HepG2 (cell line): ENCODE data around the gene SART1. TPM values are rescaled to one million over a fixed set of nuclear protein-coding genes. Genes with fewer than 3 reads are reported as not detected.

ENCODE experiments used
- ATAC-seq: fragments of 200-7000 bp; cut with Tn5 transposase; 3 replicates; pipeline ENCODE4 v1.9.1; 2020; ENCODE audit warnings: mild to moderate bottlenecking, moderate library complexity
- BruUV-seq: library from RNA; stranded (reverse); fragments of 400-500 nt; replicated peaks from 2 replicates; lab custom pipeline; 2021; lab: Mats Ljungman, UMichigan
- CTCF ChIA-PET: fragments of 300-600 bp; formaldehyde crosslinking; extraction: SDS; loops from one replicate; lab custom pipeline; 2021; ENCODE audit warnings: low total read pairs, inconsistent platforms, low intra/inter-chr PET ratio; lab: Yijun Ruan, JAX
- POLR2A ChIA-PET: fragments of 350-600 bp; sonication (Branson Sonifier 250); formaldehyde crosslinking; loops from one replicate; lab custom pipeline; 2020; ENCODE audit warnings: antibody characterized with exemption, inconsistent platforms; lab: Yijun Ruan, JAX
- DNase-seq: peaks from one replicate; pipeline ENCODE4 v3.0.0-alpha.2; 2015; ENCODE audit warnings: low spot score
- FAIRE-seq: peaks from 3 replicates; lab custom pipeline; 2011; peaks lifted over from hg19 to GRCh38; lab: Jason Lieb, UNC
- H2AFZ ChIP-seq: one replicate; pipeline ENCODE4 v1.6.1; 2011; ENCODE audit warnings: low read length, inconsistent platforms
- H3K27ac ChIP-seq: fragments of 300-600 bp; 3 replicates; pipeline ENCODE4 v1.8.0; 2011; ENCODE audit warnings: mixed run types, mild to moderate bottlenecking, mixed read lengths, low read length, inconsistent platforms; ENCODE audit not compliant: insufficient read depth; ENCODE audit errors: extremely low read length
- H3K27me3 ChIP-seq, 2 experiments: fragments of 200-600 bp in 1 of 2; 2 replicates in 1 of 2; 3 replicates in 1 of 2; pipeline versions ENCODE4 v1.6.0 to v1.8.0; 2011; ENCODE audit warnings: low read length in 2 of 2, mild to moderate bottlenecking in 2 of 2, moderate library complexity in 2 of 2, inconsistent platforms in 1 of 2; ENCODE audit not compliant: insufficient read depth in 2 of 2, control insufficient read depth in 1 of 2
- H3K36me3 ChIP-seq, 2 experiments: fragments of 200-600 bp in 1 of 2; replicated peaks in 1 of 2; 2 replicates in 1 of 2; 3 replicates in 1 of 2; pipeline versions ENCODE4 v1.5.1 to v1.8.0; 2011; ENCODE audit warnings: low read length in 2 of 2, inconsistent platforms in 1 of 2; ENCODE audit not compliant: insufficient read depth in 2 of 2, control insufficient read depth in 1 of 2
- H3K4me1 ChIP-seq: 2 replicates; pipeline ENCODE4 v1.5.1; 2012; ENCODE audit warnings: low read length, inconsistent platforms; ENCODE audit not compliant: insufficient read depth
- H3K4me2 ChIP-seq: 2 replicates; pipeline ENCODE4 v1.6.0; 2011; ENCODE audit warnings: low read depth, low read length, inconsistent platforms
- H3K4me3 ChIP-seq, 3 experiments: fragments of 200-600 bp in 1 of 3; sonication (generic), shearing (Covaris generic) in 1 of 3; replicated peaks in 1 of 3; 2 replicates each; pipeline ENCODE4 v1.5.1; 2011 to 2016; ENCODE audit warnings: low read length in 3 of 3, inconsistent platforms in 2 of 3, low read depth in 2 of 3, mild to moderate bottlenecking in 2 of 3, control low read depth in 1 of 3, mixed read lengths in 1 of 3; ENCODE audit not compliant: insufficient read depth in 1 of 3
- H3K79me2 ChIP-seq: one replicate; pipeline ENCODE4 v1.6.1; 2011; ENCODE audit warnings: low read length, inconsistent platforms; ENCODE audit not compliant: insufficient read depth
- H3K9ac ChIP-seq: 2 replicates; pipeline ENCODE4 v1.6.0; 2011; ENCODE audit warnings: mild to moderate bottlenecking, low read depth, low read length, inconsistent platforms; ENCODE audit not compliant: insufficient read depth
- H3K9me3 ChIP-seq: 2 replicates; pipeline ENCODE4 v1.5.1; 2012; ENCODE audit warnings: mild to moderate bottlenecking, low read length
- H4K20me1 ChIP-seq: 2 replicates; pipeline ENCODE4 v1.6.0; 2011; ENCODE audit warnings: inconsistent platforms, mild to moderate bottlenecking, low read length, moderate library complexity; ENCODE audit not compliant: insufficient read depth
- CBFB ChIP-seq: sonication (generic); formaldehyde crosslinking; IDR thresholded peaks from 2 replicates; pipeline ENCODE4 v1.4.0; 2020; ENCODE audit warnings: missing genetic modification reagents
- GTF3A ChIP-seq: sonication (generic); formaldehyde crosslinking; conservative IDR thresholded peaks from 2 replicates; pipeline ENCODE4 v1.4.0; 2020; ENCODE audit warnings: mild to moderate bottlenecking, missing genetic modification reagents
- HNRNPLL ChIP-seq: fragments of 200-400 bp; formaldehyde crosslinking; IDR thresholded peaks from 2 replicates; pipeline ENCODE4 v1.6.1; 2017; ENCODE audit warnings: mild to moderate bottlenecking, low read depth, low read length; ENCODE audit not compliant: poor library complexity, severe bottlenecking
- KDM6A ChIP-seq: IDR thresholded peaks from 2 replicates; pipeline ENCODE4 v1.6.1; 2016; ENCODE audit warnings: low read depth
- MXD4 ChIP-seq: IDR thresholded peaks from 2 replicates; pipeline ENCODE4 v1.6.1; 2016; ENCODE audit warnings: mild to moderate bottlenecking, missing biosample characterization, missing genetic modification reagents
- NCOR1 ChIP-seq: fragments of 200-600 bp; sonication (generic); IDR thresholded peaks from 2 replicates; pipeline ENCODE4 v1.7.0; 2017; ENCODE audit warnings: antibody characterized with exemption, low read length, borderline replicate concordance
- PCBP2 ChIP-seq: fragments of 200-400 bp; formaldehyde crosslinking; optimal IDR thresholded peaks from 2 replicates; pipeline ENCODE3; 2018; ENCODE audit warnings: low read length, low read depth; ENCODE audit not compliant: poor library complexity, severe bottlenecking
- PRPF4 ChIP-seq: fragments of 200-400 bp; formaldehyde crosslinking; IDR thresholded peaks from 2 replicates; pipeline ENCODE4 v1.6.1; 2016; ENCODE audit warnings: low read length, low read depth; ENCODE audit not compliant: poor library complexity, severe bottlenecking
- SALL1 ChIP-seq: sonication (generic); formaldehyde crosslinking; IDR thresholded peaks from 2 replicates; pipeline ENCODE4 v1.8.0; 2022; ENCODE audit warnings: mild to moderate bottlenecking, missing genetic modification reagents
- SMYD3 ChIP-seq: sonication (generic); formaldehyde crosslinking; IDR thresholded peaks from 2 replicates; pipeline ENCODE4 v1.8.1; 2023; ENCODE audit warnings: mild to moderate bottlenecking, missing genetic modification reagents
- ZBTB21 ChIP-seq: sonication (generic); formaldehyde crosslinking; IDR thresholded peaks from 2 replicates; pipeline ENCODE4 v1.4.0; 2020; ENCODE audit warnings: missing genetic modification reagents
- ZC3H13 ChIP-seq: sonication (generic); formaldehyde crosslinking; IDR thresholded peaks from 2 replicates; pipeline ENCODE4 v1.8.1; 2023; ENCODE audit warnings: mild to moderate bottlenecking, missing genetic modification reagents, moderate library complexity
- ZNF570 ChIP-seq: sonication (generic); formaldehyde crosslinking; IDR thresholded peaks from 2 replicates; pipeline ENCODE4 v1.4.0; 2020; ENCODE audit warnings: mild to moderate bottlenecking, missing genetic modification reagents, borderline replicate concordance
- ZNF629 ChIP-seq: sonication (generic); formaldehyde crosslinking; conservative IDR thresholded peaks from 2 replicates; pipeline ENCODE4 v1.5.0; 2020; ENCODE audit warnings: missing genetic modification reagents
- WGBS: methylation state at CpG from one replicate; pipeline ENCODE4 v1.1.6; 2017; ENCODE audit warnings: low lambda C conversion rate; 5-methylcytosine and 5-hydroxymethylcytosine counted together
- in situ Hi-C: cut with HindIII; loops from 2 replicates; pipeline ENCODE4 v1.10.0; 2017; ENCODE audit warnings: low pct_unique_long_range_greater_than_20kb; ENCODE audit not compliant: extremely low pct_ligation_motif_present
- intact Hi-C: fragments of 100-400 bp; cut with micrococcal nuclease; formaldehyde crosslinking; loops from one replicate; pipeline ENCODE4 v1.10.0; 2022; ENCODE audit not compliant: unreplicated experiment
- polyA plus RNA-seq, 8 experiments: library from polyadenylated mRNA; depleted of rRNA in 3 of 8; stranded (reverse) in 7 of 8; unstranded in 1 of 8; fragments of >200 nt; fragmentation: Illumina TruSeq in 4 of 8; extraction: Trizol in 4 of 8; gene quantifications; 2 replicates each; pipeline versions ENCODE4 v1.2.1 to v1.2.3, GENCODE V29; 2011 to 2016; ENCODE audit warnings: low read depth in 4 of 8, missing spikeins in 1 of 8, mixed read lengths in 1 of 8; ENCODE audit not compliant: insufficient read depth in 1 of 8
- total RNA-seq, 5 experiments: library from RNA; depleted of rRNA; stranded (reverse); fragments of >200 nt; fragmentation: Illumina TruSeq; extraction: Trizol; gene quantifications; 2 replicates each; pipeline ENCODE4 v1.2.3, GENCODE V29; 2016; ENCODE audit warnings: low read depth in 1 of 5
- TF ChIP-seq, protein P1 (sequence below): sonication (generic); formaldehyde crosslinking; IDR thresholded peaks from 2 replicates; pipeline ENCODE4 v1.5.0; 2020; ENCODE audit warnings: mild to moderate bottlenecking, missing genetic modification reagents
- TF ChIP-seq, protein P2 (sequence below): sonication (generic); formaldehyde crosslinking; conservative IDR thresholded peaks from 2 replicates; pipeline ENCODE4 v1.4.0; 2020; ENCODE audit warnings: missing genetic modification reagents
- TF ChIP-seq, protein P3 (sequence below): fragments of 450-650 bp; IDR thresholded peaks from 2 replicates; pipeline ENCODE4 v1.6.1; 2016
- TF ChIP-seq, protein P4 (sequence below): sonication (generic); formaldehyde crosslinking; IDR thresholded peaks from 2 replicates; pipeline ENCODE4 v1.4.0; 2020; ENCODE audit warnings: mild to moderate bottlenecking, missing genetic modification reagents

The SART1 gene
- total and polyA plus RNA-seq, 2 of the 13 experiments (the other 11 are each of a cell fraction or from before 2014, with no cell fraction given), result 11.3 to 22.5 TPM

DNA sequence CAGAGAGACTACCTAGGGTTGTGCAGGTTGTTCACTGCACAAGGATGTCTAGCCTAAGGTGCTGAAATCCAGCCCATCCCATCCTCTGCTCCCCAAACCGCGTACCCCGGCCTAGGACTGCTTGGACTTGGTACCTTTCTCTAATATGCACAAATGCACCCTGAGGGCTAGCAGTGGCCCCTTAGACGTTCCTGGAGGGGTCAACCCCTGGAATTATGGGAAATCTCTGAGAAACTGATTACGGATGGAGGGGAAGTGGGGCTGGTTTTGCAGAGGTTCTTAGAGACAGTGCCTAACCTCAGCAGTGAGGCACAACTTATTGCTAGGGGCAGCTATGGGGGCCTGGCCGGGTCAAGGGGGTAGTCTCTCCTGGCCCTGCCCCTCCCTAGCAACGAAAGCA, 45.1 kb upstream of the SART1 start:
- no peak overlapping the region; the same call in 1 of the 2 replicates for H3K9ac ChIP-seq
- H3K79me2 ChIP-seq, result peaks cover 11% of the 10 kb centered on the region
- FAIRE-seq (no peak), DNase-seq (no peak), ATAC-seq (no peak)
- no peaks in the 10 kb centered on the region for H4K20me1 ChIP-seq
- in situ Hi-C loops, result no loop called here
- no peak overlapping the region for H3K4me3 ChIP-seq
- no peak overlapping the region for H2AFZ ChIP-seq
- no peaks in the 10 kb centered on the region for H3K9me3 ChIP-seq
- peak overlapping the region; percentile 73 for H3K4me2 ChIP-seq
- H3K27me3 ChIP-seq, result peaks cover 0 to 2% of the 10 kb centered on the region in 2 experiments; a peak in 1 of 5 replicates
- no peaks in the 10 kb centered on the region; a peak in 1 of 5 replicates for H3K36me3 ChIP-seq
- ChIA-PET CTCF (no interaction called here), POLR2A (interaction anchor here (1.4 to 5.0 kb wide), 5 partner anchors 13 to 57 kb away, joined by 5 to 59 read pairs (median 12); partner anchors contain the start of genes CCDC85B, FIBP, FOSL1 and MUS81)
- intact Hi-C loops, result no loop called here
- no TSS peak for BruUV-seq
- H3K27ac ChIP-seq, result no peak overlapping the region
- 53% methylated on average over 5 of the region's 7 CpGs for WGBS
- H3K4me1 ChIP-seq, result peaks cover 65% of the 10 kb centered on the region
- TF ChIP-seq, protein P1, sequence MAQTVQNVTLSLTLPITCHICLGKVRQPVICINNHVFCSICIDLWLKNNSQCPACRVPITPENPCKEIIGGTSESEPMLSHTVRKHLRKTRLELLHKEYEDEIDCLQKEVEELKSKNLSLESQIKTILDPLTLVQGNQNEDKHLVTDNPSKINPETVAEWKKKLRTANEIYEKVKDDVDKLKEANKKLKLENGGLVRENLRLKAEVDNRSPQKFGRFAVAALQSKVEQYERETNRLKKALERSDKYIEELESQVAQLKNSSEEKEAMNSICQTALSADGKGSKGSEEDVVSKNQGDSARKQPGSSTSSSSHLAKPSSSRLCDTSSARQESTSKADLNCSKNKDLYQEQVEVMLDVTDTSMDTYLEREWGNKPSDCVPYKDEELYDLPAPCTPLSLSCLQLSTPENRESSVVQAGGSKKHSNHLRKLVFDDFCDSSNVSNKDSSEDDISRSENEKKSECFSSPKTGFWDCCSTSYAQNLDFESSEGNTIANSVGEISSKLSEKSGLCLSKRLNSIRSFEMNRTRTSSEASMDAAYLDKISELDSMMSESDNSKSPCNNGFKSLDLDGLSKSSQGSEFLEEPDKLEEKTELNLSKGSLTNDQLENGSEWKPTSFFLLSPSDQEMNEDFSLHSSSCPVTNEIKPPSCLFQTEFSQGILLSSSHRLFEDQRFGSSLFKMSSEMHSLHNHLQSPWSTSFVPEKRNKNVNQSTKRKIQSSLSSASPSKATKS, result no peak
- no peak for TF ChIP-seq GTF3A (CRISPR knock-in tag)
- no peak for TF ChIP-seq ZBTB21 (CRISPR knock-in tag)
- TF ChIP-seq SALL1 (CRISPR knock-in tag), result no peak
- TF ChIP-seq, protein P2, sequence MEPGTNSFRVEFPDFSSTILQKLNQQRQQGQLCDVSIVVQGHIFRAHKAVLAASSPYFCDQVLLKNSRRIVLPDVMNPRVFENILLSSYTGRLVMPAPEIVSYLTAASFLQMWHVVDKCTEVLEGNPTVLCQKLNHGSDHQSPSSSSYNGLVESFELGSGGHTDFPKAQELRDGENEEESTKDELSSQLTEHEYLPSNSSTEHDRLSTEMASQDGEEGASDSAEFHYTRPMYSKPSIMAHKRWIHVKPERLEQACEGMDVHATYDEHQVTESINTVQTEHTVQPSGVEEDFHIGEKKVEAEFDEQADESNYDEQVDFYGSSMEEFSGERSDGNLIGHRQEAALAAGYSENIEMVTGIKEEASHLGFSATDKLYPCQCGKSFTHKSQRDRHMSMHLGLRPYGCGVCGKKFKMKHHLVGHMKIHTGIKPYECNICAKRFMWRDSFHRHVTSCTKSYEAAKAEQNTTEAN, result no peak
- TF ChIP-seq, protein P3, sequence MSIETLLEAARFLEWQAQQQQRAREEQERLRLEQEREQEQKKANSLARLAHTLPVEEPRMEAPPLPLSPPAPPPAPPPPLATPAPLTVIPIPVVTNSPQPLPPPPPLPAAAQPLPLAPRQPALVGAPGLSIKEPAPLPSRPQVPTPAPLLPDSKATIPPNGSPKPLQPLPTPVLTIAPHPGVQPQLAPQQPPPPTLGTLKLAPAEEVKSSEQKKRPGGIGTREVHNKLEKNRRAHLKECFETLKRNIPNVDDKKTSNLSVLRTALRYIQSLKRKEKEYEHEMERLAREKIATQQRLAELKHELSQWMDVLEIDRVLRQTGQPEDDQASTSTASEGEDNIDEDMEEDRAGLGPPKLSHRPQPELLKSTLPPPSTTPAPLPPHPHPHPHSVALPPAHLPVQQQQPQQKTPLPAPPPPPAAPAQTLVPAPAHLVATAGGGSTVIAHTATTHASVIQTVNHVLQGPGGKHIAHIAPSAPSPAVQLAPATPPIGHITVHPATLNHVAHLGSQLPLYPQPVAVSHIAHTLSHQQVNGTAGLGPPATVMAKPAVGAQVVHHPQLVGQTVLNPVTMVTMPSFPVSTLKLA, result no peak
- TF ChIP-seq HNRNPLL, result no peak
- TF ChIP-seq SMYD3 (CRISPR knock-in tag), result no peak
- no peak for TF ChIP-seq MXD4
- no peak for TF ChIP-seq CBFB (CRISPR knock-in tag)
- TF ChIP-seq KDM6A, result no peak
- TF ChIP-seq PCBP2, result no peak
- TF ChIP-seq PRPF4, result no peak
- TF ChIP-seq ZC3H13 (CRISPR knock-in tag), result no peak
- TF ChIP-seq ZNF570 (CRISPR knock-in tag), result no peak
- TF ChIP-seq ZNF629 (CRISPR knock-in tag), result no peak
- TF ChIP-seq, protein P4, sequence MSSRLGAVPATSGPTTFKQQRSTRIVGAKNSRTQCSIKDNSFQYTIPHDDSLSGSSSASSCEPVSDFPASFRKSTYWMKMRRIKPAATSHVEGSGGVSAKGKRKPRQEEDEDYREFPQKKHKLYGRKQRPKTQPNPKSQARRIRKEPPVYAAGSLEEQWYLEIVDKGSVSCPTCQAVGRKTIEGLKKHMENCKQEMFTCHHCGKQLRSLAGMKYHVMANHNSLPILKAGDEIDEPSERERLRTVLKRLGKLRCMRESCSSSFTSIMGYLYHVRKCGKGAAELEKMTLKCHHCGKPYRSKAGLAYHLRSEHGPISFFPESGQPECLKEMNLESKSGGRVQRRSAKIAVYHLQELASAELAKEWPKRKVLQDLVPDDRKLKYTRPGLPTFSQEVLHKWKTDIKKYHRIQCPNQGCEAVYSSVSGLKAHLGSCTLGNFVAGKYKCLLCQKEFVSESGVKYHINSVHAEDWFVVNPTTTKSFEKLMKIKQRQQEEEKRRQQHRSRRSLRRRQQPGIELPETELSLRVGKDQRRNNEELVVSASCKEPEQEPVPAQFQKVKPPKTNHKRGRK (CRISPR knock-in tag), result no peak
- no peak for TF ChIP-seq NCOR1
